Vagina (tissue), 2 donors: ENCODE data around the gene SUSD2.

ENCODE experiments used
- CTCF ChIP-seq, 3 experiments: fragments of 450-650 bp in 2 of 3; fragments of 200-600 bp in 1 of 3; sonication (generic) in 1 of 3; IDR thresholded peaks; one replicate each; pipeline ENCODE4 v1.5.1; 2017 to 2019; ENCODE audit warnings: antibody characterized with exemption in 3 of 3, mild to moderate bottlenecking in 2 of 3, moderate library complexity in 2 of 3
- POLR2A ChIP-seq, 2 donors: fragments of 450-650 bp; IDR thresholded peaks; one replicate each; pipeline ENCODE4 v1.6.1; 2017; ENCODE audit warnings: antibody characterized with exemption in 2 of 2, mild to moderate bottlenecking in 2 of 2, moderate library complexity in 2 of 2

GRCh38 chr22:24159650-24160049, 21.6 kb upstream of the SUSD2 start:
- TF ChIP-seq CTCF (IDR thresholded peaks at IDR 0.05) (no peak), POLR2A (IDR thresholded peaks at IDR 0.05) (no peak)
